ENCODE measurements around the gene ZNF579. TPM values are rescaled to one million over a fixed set of nuclear protein-coding genes. Genes with fewer than 3 reads are reported as not detected.

The ZNF579 gene
- total and polyA plus RNA-seq, 2 of the 13 experiments (the other 11 are each of a cell fraction or from before 2014, with no cell fraction given): 2.1 to 2.9 TPM

- 0 out of 2 replicates have a peak, but pooled peaks have one; percentile 9 for TF ChIP-seq ZNF121 (CRISPR knock-in tag; IDR thresholded peaks at IDR 0.05)
- peak; percentile 55; the same call in 1 of the 2 replicates for TF ChIP-seq ARNT2 (CRISPR knock-in tag; IDR thresholded peaks at IDR 0.05; ENCODE audit: low read depth)
- no peak for TF ChIP-seq FUBP1 (CRISPR knock-in tag; IDR thresholded peaks at IDR 0.05; ENCODE audit: borderline replicate concordance)
- TF ChIP-seq, protein P1, sequence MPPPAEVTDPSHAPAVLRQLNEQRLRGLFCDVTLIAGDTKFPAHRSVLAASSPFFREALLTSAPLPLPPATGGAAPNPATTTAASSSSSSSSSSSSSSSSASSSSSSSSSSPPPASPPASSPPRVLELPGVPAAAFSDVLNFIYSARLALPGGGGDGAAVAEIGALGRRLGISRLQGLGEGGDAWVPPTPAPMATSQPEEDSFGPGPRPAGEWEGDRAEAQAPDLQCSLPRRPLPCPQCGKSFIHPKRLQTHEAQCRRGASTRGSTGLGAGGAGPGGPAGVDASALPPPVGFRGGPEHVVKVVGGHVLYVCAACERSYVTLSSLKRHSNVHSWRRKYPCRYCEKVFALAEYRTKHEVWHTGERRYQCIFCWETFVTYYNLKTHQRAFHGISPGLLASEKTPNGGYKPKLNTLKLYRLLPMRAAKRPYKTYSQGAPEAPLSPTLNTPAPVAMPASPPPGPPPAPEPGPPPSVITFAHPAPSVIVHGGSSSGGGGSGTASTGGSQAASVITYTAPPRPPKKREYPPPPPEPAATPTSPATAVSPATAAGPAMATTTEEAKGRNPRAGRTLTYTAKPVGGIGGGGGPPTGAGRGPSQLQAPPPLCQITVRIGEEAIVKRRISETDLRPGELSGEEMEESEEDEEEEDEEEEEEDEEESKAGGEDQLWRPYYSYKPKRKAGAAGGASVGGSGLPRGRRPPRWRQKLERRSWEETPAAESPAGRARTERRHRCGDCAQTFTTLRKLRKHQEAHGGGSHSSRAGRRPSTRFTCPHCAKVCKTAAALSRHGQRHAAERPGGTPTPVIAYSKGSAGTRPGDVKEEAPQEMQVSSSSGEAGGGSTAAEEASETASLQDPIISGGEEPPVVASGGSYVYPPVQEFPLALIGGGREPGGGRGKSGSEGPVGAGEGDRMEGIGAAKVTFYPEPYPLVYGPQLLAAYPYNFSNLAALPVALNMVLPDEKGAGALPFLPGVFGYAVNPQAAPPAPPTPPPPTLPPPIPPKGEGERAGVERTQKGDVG (CRISPR knock-in tag; IDR thresholded peaks at IDR 0.05; ENCODE audit: borderline replicate concordance): no peak
- TF ChIP-seq POLR2AphosphoS5 (IDR thresholded peaks at IDR 0.05; ENCODE audit: low read depth, low read length): no peak
- no peak for TF ChIP-seq NR3C1 (CRISPR knock-in tag; IDR thresholded peaks at IDR 0.05)
- peak; percentile 68; the same call in 1 of the 2 replicates for TF ChIP-seq ZNF232 (CRISPR knock-in tag; IDR thresholded peaks at IDR 0.05; ENCODE audit: borderline replicate concordance)
- no peak for TF ChIP-seq TAF1 (CRISPR knock-in tag; IDR thresholded peaks at IDR 0.05)
- no peak for TF ChIP-seq ZMYM4 (CRISPR knock-in tag; IDR thresholded peaks at IDR 0.05)
- TF ChIP-seq ZHX2 (IDR thresholded peaks at IDR 0.05; ENCODE audit: low read depth): no peak
- no peak for TF ChIP-seq ZHX2 (CRISPR knock-in tag; IDR thresholded peaks at IDR 0.05; ENCODE audit: borderline replicate concordance)
- TF ChIP-seq FOXJ3 (CRISPR knock-in tag; IDR thresholded peaks at IDR 0.05; ENCODE audit: borderline replicate concordance): no peak
- TF ChIP-seq, protein P2, sequence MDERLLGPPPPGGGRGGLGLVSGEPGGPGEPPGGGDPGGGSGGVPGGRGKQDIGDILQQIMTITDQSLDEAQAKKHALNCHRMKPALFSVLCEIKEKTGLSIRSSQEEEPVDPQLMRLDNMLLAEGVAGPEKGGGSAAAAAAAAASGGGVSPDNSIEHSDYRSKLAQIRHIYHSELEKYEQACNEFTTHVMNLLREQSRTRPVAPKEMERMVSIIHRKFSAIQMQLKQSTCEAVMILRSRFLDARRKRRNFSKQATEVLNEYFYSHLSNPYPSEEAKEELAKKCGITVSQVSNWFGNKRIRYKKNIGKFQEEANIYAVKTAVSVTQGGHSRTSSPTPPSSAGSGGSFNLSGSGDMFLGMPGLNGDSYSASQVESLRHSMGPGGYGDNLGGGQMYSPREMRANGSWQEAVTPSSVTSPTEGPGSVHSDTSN (CRISPR knock-in tag; IDR thresholded peaks at IDR 0.05): no peak
- TF ChIP-seq CCDC6 (CRISPR knock-in tag; IDR thresholded peaks at IDR 0.05): no peak; the same call in 1 of the 2 replicates
- no peak; the same call in 1 of the 2 replicates for TF ChIP-seq ZNF546 (CRISPR knock-in tag; conservative IDR thresholded peaks at IDR 0.05)
- TF ChIP-seq MAFG (CRISPR knock-in tag; IDR thresholded peaks at IDR 0.05): no peak
- no peak for TF ChIP-seq CBFB (CRISPR knock-in tag; IDR thresholded peaks at IDR 0.05)
- no peak for TF ChIP-seq MED8 (CRISPR knock-in tag; IDR thresholded peaks at IDR 0.05; ENCODE audit: insufficient replicate concordance)
Measured at GRCh38 chr19:55581145-55581822, 636 bp upstream of the ZNF579 start (continued).
